LHCN-M2 (cell line): ENCODE results near the gene ILKAP. TPM values are rescaled to one million over a fixed set of nuclear protein-coding genes. Genes with fewer than 3 reads are reported as not detected.
A peak's percentile ranks its signal among the peaks of the same experiment; 100 is the strongest.

Source experiments
- DNase-seq: peaks from one replicate; pipeline ENCODE4 v3.0.0-alpha.2; 2012; ENCODE audit warnings: low read depth
- total RNA-seq: library from RNA; depleted of rRNA; stranded (reverse); fragments of >200 nt; gene quantifications from 2 replicates; pipeline ENCODE4 v1.2.3, GENCODE V29; 2014

The ILKAP gene
- total RNA-seq, 1 experiment from 2014 or later = 22.9 TPM

DNA sequence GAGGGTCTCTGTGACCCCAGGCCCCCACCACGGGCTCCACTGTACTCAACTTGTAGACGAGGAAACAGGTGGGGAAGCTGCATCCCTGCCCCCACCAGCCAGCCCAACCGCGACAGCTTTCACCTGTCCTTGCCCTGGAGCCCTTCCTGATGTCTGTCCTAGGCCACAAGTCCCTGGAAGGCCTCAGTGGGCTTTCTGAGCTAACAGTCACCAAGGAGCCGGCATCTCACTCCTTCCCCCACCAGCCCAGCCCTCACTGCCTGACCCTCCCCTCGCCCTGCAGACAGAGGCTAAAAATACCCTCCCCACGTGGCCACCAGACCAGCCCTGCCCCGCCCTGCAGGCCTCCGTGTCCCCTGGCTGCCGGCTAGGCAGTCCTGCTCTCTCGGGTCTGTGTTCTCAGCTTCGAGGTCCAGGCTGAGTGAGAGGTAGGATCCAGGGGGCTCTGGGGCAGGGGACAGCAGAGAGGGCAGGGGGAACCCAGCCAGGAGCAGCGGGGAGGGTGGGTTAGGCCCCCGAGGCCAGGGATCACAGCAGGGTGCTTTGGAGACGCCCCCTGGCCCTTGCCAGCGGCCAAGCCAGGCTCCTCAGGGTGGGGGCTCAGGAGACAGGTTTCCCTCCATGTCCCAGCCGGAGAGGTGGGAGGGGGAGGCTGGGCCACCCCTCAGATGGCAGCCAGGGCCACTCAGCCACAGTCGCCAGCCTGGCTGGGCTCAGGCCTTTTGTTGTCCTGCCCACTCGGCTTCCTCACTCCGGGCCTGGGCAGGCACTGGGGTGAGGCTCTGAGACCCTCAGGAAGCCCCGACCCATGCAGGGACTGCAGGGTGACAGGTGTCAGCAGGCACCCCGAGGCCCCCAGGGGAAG lies 64.9 kb downstream of the ILKAP start, which contains the start of gene KLHL30:
Gene KLHL30 (plus strand): TSS at position 338 of the 865 bp plus-strand sequence. CDS start 2,087 bp downstream, outside the sequence.
- DNase-seq = no peak

DNA sequence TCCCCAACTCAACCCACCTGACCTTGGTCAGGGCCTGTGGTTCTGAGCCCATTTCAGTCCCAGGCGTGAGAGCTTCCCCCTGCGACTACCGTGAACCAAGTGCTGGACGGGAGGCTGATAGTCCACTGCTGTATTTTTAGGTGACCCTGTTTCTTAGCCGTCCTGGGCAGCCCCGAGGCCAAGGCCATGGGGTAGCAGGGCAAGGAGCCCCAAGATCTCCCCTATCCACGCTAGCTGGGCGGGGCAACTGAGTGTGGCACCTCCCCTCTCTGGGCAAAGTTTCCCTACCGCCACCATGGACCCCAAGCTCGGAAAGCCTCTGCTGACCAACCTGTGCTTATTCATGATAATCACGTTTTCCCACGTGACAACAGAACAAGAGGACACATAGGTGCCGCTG lies 65.6 kb downstream of the ILKAP start:
- DNase-seq = no peak

DNA sequence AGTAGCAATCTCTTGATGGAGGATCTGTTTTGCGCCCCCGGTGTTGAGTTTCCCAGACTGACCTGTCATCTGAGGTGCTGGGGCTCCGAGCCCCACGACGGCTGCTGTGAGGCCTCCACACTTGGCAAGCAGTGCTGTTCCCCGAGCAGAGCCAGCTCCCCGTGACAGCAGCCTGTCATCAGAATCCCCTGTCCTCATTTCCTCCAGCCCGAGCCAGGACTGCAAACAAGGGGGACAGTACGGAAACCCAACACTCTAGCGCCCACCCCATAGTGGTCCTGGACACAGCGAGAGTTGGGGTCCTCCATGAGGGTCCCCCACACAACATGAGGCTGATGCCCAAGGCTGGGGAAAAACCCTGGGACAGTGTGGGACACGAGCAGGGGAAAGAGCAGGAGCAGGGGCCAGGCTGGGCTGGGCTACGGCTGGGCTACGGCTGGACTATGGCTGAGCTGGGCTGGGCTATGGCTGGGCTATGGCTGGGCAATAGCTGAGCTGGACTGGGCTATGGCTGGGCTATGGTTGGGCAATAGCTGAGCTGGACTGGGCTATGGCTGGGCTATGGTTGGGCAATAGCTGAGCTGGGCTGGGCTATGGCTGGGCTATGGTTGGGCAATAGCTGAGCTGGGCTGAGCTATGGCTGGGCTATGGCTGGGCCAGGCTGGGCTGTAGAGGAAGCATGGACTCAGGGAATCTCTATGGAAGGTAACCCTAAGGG lies 66.5 kb downstream of the ILKAP start:
- DNase-seq = peak; percentile 43

DNA sequence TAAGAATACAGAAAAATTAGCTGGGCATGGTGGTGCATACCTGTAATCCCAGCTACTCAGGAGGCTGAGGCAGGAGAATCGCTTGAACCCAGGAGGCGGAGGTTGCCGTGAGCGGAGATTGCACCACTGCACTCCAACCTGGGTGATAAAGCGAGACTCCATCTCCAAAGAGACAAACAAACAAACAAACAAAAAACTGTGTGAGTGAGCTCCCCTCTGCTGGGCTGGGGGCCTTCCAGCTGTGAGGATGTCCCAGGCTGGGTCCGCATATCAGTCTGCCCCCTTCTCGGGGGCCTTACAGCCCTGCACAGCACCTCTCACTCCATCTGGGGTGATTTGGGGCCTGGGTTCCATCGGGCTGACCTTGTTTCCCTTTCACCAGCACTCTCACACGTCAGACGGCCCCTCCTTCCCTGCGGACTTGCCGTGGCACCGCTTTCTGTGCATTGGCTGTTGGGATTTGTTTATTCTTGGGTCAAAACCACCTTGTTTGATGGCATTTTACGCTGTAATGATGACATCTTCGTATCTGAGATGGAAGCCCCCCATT lies 67.8 kb downstream of the ILKAP start:
- DNase-seq = no peak

DNA sequence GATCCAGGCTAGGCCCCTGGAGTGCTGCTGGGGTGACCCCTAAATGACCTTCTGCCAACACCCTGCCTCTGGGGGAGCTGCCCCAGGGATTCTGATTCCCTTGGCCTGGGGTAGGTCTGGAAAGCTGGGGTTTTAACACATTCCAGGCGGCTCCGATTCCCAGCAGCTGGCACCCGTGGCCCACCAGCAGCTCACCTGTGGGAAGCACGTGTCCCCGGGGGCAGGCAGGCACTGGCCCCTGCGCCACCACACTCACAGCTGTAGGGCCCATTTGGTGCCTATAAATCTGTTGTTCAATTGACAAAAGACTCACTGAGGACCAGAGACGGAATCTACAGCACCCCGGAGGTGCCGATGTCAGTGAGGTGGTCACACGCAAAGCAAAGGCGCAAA lies 69.1 kb downstream of the ILKAP start:
- DNase-seq = no peak

DNA sequence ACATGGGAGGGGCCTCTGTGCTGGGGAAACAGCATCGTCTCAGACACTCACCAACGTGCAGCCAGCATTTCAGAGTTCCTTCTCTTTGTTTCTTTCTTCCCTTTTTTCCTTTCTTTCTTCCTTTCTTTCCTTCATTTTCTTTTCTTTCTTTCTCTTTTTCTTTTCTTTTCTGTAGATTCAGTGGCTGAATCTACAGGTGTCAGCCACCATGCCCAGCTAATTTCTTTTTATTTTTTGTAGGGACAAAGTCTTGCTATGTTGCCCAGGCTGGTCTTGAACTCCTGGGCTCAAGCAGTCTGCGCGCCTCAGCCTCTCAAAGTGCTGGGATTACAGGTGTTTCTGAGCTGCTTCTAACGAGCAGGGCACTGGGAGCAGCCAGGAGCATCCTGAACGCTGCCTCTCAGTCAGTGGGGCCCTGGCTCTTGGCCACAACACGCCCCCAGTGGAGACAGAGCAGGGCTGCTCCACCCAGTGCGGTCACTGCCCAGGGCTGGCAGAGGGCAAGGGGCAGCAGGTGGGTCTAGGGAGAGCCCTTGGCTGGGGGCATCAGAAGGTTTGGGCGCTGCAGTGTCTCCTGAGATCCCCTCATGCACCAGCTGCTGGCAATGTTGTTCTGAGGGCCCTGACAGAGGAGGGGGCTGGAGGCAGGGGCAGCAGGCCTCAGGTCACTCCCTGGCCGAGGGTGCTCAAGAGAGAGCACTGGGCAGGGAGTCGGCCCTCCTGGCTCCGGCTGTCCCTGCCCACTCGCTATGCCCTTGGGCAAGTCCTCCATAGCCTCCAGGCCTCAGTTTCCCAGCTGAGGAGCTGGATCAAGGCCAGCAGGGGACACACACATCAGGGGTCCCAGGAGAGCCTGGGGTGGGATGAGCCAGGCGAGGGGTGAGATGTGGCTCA lies 69.7 kb downstream of the ILKAP start:
- no peak for DNase-seq

DNA sequence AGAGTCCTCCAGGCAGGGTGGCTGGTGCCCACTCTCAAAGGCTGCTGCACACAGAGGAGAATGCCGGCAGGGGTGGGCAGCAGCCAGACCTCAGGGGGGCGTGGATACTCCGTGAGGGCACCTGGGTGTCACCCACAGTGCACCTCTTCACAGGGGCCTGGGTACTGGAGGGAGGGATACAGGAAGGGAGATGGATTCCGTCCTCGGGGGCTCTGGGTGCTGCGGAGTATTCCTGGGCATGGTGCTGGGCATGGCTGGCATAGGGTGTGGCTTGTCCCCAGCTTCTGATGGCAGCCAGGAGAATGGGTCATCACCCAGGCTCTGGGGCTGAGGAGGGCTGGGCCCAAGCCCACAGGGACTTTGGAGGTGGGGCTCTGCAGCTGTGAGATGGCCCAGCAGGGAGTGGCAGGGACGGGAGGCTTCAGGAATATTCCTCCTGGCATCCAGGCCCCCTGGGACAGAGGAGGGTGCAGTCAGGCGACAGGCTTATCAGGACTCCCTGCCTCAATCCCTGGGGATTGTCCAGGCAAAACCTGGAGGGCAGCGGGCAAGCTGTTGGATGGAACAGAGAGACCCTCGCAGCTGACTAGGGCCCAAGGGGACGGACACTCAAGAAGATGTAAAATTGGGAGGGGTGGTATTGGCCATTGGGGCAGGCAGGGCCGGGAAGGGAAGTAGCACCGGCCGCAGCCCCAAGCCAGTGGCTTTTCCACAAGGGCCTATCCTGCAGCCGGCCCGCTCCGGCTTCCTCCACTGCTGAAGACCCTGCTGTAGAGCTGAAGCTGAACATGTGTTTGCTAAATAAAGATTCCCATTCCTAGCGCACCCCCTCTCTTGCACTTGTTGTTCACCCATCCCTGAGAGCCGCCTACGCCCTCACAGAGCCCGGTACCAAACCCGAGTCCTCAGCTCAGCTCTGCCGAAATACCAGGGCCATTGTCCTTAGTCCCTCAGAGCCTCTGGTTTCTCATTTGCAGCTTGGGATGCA lies 70.7 kb downstream of the ILKAP start:
- no peak for DNase-seq

DNA sequence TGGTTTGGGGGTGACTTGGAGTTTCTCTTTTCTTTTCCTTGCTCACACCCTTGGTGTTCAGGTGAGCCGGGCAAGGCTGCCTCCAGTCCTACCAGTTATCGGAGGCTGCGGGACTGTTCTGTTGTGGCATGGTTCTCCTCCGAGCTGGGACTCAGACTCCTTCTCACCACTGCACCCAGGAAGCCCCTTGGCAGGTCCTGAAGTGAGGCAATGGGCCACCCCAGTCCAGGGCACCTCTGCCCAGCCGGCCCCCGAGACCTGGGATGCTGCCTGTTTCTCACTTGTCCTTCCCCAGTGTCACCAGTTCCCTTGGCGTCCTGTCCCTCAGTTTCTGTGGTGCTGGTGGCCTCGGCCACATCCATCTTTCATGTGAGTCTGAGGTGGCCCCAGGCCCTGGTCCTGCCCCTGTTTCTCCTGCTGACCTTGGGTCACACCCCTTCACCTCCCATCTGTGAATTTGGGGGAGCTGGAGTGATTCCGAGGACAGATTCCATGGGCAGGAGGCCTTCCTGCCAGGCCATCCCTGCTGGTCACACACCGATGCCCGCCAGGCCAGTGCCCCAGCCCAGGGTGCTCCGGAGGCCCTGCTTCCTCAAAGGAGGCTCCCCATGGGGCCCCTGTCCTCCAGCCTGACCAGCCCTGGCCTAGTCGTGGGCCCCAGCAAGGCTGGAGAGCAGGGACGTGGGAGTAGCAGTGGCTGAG lies 71.6 kb downstream of the ILKAP start:
- DNase-seq = no peak

DNA sequence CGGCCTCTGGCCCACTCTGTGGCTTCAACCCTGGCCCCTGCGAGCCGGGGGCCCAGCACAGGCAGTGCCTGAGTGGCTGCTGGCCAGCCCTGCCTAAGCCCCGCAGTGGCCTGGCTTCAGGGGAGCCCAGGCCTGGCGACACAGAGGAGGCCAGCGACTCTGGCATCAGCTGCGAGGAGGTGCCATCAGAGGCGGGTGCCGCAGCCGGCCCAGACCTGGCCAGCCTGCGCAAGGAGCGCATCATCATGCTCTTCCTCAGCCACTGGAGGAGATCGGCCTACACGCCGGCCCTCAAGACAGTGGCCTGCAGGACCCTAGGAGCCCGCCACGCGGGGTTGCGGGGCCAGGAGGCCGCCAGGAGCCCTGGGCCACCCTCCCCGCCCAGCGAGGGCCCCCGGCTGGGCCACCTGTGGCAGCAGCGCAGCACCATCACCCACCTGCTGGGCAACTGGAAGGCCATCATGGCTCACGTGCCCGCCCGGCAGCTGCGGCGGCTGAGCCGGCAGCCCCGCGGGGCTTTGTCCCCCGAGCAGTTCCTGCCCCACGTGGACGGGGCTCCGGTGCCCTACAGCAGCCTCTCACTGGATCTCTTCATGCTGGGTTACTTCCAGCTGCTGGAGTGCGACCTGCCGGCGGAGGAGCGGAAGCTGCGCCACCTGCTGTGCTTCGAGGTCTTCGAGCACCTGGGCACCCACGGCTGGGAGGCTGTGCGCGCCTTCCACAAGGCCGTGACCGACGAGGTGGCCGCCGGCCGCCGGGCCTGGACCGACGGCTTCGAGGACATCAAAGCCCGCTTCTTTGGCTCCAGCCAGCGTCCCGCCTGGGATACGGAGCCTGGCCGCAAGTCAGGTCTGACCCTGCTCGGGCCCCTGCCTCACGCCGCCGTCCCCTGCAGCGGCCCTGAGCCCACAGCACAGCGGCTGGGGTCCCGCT lies 72.5 kb downstream of the ILKAP start:
- no peak for DNase-seq

DNA sequence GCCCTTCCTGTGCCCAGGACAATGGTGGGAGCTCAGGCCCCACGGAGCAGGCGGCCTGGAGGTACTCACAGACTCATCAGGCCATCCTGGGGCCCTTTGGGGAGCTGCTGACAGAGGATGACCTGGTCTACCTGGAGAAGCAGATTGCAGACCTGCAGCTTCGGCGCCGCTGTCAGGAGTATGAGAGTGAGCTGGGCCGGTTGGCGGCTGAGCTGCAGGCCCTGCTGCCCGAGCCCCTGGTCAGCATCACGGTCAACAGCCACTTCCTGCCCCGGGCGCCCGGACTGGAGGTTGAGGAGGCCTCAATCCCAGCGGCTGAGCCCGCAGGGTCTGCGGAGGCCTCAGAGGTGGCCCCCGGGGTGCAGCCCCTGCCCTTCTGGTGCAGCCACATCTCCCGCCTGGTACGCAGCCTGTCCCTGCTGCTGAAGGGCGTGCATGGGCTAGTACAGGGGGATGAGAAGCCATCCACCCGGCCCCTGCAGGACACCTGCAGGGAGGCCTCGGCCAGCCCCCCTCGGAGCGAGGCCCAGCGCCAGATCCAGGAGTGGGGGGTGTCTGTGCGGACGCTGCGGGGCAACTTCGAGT lies 73.3 kb downstream of the ILKAP start:
- no peak for DNase-seq

DNA sequence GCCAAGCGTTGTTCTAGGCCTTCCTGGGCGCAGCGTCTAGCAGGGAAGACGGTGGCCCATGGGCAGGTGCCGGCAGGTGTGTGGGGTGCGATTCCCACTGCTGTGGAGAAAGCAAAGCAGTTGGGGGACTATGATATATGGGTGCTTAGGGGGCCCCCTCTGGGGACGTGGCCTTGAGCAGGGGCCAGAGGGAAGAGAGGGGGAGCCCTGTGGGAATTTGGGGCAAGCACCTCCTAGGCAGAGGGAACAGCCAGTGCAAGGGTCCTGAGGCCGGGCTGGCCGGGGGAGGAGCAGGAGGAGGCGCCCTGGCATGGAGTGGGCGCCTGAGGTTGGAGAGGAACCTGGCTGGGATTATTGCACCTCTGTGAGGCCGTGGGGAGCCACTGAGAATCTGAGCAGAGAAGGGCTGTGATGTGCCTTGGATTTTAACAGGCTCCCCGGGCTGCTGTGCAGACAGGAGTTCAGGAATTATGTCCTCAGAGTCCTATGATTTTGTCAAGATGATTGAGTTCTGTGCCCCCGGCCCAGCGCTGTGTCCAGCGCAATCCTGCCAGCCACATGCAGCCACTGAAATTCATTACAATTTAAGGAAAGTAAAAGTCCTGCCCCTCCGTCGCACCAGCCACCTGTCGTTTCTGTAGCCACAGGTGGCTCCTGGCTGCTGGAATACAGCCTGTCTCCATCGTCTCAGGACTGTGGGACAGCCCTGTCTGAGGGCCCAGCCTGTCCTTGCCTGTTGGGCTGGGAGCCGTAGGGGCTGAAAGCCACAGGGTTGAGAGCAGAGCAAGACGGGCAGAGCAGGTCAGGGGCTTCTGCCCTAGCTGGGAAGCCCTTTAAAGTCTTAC lies 74.1 kb downstream of the ILKAP start:
- DNase-seq = no peak

DNA sequence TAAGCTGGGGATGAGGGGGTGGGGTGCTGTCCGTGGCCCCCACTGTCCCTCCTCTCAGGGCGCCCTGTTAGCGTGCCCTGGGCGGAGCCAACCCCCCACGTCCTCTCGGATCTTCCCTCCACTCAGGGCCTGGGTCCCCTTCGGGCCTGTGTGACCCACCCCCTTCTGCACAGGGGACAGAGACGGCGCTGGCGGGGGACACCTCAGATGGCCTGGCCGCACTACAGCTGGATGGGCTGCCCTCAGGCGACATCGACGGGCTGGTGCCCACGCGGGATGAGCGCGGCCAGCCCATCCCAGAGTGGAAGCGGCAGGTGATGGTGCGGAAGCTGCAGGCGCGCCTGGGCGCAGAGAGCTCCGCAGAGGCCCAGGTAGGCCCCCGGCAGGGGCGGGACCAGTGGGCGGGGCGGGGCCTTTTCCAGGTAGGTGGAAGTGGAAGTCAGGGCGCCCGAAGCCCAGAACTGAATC lies 74.9 kb downstream of the ILKAP start:
- DNase-seq = no peak

DNA sequence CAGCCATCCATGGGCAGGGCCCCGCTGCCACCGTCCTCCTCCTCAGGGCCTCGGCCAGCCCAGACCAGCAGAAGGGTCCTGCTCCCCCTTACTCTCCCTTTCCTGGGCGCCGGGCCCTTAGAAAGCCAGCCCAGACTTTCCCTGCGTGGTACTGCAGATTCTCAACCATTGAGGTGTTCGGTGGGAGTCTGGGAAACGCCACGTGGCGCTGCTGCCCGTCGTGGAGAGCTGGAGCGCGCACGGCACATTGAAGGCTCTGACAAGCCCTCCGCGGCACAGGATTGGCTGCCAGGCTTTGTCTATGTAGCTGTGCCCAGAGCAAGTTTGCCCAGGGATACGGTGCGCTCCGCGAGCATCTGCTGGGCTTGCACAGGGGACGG lies 75.4 kb downstream of the ILKAP start:
- no peak for DNase-seq

DNA sequence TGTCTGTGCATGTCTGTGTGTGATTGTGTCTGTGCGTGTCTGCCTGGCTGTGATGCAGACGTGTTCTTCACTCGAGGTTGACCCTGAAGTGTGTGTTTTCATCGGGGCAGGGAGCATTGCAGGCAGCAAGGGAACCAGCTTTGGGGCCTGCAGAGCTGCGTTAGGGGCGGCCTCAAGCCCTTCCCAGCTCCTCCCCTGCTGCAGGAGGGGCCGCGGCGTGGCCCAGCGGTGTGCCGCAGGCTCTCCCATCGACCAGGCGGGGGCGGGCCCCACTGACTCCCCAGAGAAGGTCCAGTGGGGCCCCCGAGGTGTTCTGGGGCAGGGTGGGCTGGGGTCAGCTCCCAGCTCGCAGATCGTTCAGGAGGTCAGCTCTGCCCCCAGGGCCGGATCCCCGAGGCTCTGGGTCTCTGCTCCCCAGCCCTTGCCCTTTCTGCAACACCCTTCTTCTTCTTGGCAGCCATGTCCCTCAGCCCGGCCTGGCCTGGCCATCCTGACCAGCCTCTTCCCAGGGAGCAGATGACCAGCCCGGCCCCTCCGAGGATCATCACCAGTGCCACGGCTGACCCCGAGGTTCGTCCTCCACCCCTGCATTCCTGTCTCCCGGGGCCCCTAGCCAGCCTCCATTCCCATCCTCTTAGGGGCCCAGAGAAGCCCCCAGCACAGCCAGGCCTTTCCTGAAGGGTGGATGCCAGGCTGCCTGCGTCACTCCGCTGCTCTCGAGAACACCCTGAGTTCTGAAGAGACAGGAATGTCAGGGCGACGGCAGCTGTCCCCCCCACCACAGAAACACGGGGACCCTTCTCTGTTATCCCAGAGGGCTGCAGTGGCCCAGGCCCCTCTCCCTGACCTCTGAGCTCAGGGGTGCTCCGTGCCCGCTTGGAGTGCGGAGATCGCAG lies 76.1 kb downstream of the ILKAP start:
- peak; percentile 75 for DNase-seq

DNA sequence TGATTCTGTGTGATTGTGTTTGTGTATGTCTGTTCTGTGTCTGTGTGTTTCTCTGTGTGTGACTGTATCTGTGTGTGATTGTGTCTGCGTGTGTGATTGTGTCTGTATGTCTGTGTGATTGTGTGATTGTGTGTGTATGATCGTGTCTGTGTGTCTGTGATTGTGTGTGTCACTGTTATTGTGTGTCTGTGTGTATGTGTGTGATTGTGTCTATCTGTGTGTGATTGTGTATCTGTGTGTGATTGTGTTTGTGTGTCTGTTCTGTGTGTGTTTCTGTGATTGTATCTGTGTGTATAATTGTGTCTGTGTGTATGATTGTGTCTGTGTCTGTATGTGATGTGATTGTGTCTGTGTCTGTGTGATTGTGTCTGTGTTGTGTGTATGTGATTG lies 76.7 kb downstream of the ILKAP start:
- no peak for DNase-seq

DNA sequence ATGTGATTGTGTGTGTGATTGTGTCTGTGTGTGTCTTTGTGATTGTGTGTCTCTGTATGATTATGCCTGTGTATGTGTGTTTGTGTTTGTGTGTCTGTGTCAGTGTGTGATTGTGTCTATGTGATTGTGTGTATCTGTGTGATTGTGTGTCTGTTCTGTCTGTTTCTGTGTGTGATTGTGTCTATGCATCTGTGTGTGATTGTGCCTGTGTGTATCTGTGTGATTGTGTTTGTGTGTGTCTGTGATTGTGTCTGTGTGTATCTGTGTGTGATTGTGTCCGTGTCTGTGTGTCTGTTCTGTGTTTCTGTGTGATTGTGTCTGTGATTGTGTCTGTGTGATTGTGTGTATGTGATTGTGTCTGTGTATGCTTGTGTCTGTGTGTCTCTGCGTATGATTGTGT lies 77.2 kb downstream of the ILKAP start:
- DNase-seq = no peak
